Trophoblast cell (in vitro differentiated cells and primary cell): ENCODE data around the gene AP2A2.

ENCODE experiments used
- DNase-seq, 2 donors: peaks; one replicate each; pipeline ENCODE4 v3.0.0-alpha.2; 2016
- H2AFZ ChIP-seq: 2 replicates; pipeline ENCODE4 v1.6.1; 2013; ENCODE audit warnings: low read length, moderate library complexity, mild to moderate bottlenecking; ENCODE audit not compliant: insufficient read depth, poor library complexity
- H2AK5ac ChIP-seq: 2 replicates; pipeline ENCODE4 v1.6.1; 2013; ENCODE audit warnings: mild to moderate bottlenecking, low read length
- H2BK120ac ChIP-seq: 2 replicates; pipeline ENCODE4 v1.6.1; 2013; ENCODE audit warnings: low read length, mild to moderate bottlenecking, moderate library complexity; ENCODE audit not compliant: insufficient read depth, poor library complexity
- H2BK12ac ChIP-seq: 2 replicates; pipeline ENCODE4 v1.6.1; 2013; ENCODE audit warnings: mild to moderate bottlenecking, low read length, moderate library complexity
- H2BK5ac ChIP-seq: 2 replicates; pipeline ENCODE4 v1.6.1; 2013; ENCODE audit warnings: low read length, low read depth, moderate library complexity, mild to moderate bottlenecking; ENCODE audit not compliant: poor library complexity
- H3K14ac ChIP-seq: 2 replicates; pipeline ENCODE4 v1.6.1; 2013; ENCODE audit warnings: mild to moderate bottlenecking, low read length
- H3K18ac ChIP-seq: 2 replicates; pipeline ENCODE4 v1.6.1; 2013; ENCODE audit warnings: mild to moderate bottlenecking, low read length
- H3K23ac ChIP-seq: 2 replicates; pipeline ENCODE4 v1.6.1; 2013; ENCODE audit warnings: low read length
- H3K27ac ChIP-seq: 2 replicates; pipeline ENCODE4 v1.5.1; 2013; ENCODE audit warnings: low read depth, mild to moderate bottlenecking, inconsistent platforms, low read length, moderate library complexity
- H3K27me3 ChIP-seq: 2 replicates; pipeline ENCODE4 v1.6.1; 2013; ENCODE audit warnings: inconsistent platforms, mild to moderate bottlenecking, low read length, moderate library complexity; ENCODE audit not compliant: insufficient read depth
- H3K36me3 ChIP-seq, 2 experiments: 1 replicate in 1 of 2; 2 replicates in 1 of 2; pipeline ENCODE4 v1.6.1; 2013; ENCODE audit warnings: low read length in 2 of 2, mild to moderate bottlenecking in 2 of 2, moderate library complexity in 1 of 2; ENCODE audit not compliant: insufficient read depth in 2 of 2, control insufficient read depth in 1 of 2
- H3K4ac ChIP-seq: 2 replicates; pipeline ENCODE4 v1.6.1; 2013; ENCODE audit warnings: low read depth, mild to moderate bottlenecking, low read length, moderate library complexity
- H3K4me1 ChIP-seq, 2 experiments: 1 replicate in 1 of 2; 2 replicates in 1 of 2; pipeline ENCODE4 v1.6.1; 2013; ENCODE audit warnings: low read length in 2 of 2, mild to moderate bottlenecking in 2 of 2, moderate library complexity in 1 of 2; ENCODE audit not compliant: insufficient read depth in 2 of 2, control insufficient read depth in 1 of 2
- H3K4me2 ChIP-seq: 2 replicates; pipeline ENCODE4 v1.6.1; 2013; ENCODE audit warnings: inconsistent platforms, mild to moderate bottlenecking, low read length, moderate library complexity
- H3K4me3 ChIP-seq: 2 replicates; pipeline ENCODE4 v1.5.1; 2013; ENCODE audit warnings: mild to moderate bottlenecking, low read depth, low read length, inconsistent platforms
- H3K79me1 ChIP-seq: one replicate; pipeline ENCODE4 v1.6.1; 2013; ENCODE audit warnings: low read length
- H3K79me2 ChIP-seq: 2 replicates; pipeline ENCODE4 v1.6.1; 2013; ENCODE audit warnings: low read length, mild to moderate bottlenecking; ENCODE audit not compliant: control insufficient read depth, insufficient read depth, poor library complexity
- H3K9ac ChIP-seq: 2 replicates; pipeline ENCODE4 v1.6.1; 2013; ENCODE audit warnings: mild to moderate bottlenecking, low read length
- H3K9me3 ChIP-seq: 2 replicates; pipeline ENCODE4 v1.6.1; 2013; ENCODE audit warnings: low read depth, mild to moderate bottlenecking, control low read depth, inconsistent platforms, low read length; ENCODE audit not compliant: insufficient read depth
- H4K12ac ChIP-seq: 2 replicates; pipeline ENCODE4 v1.6.1; 2013; ENCODE audit warnings: low read depth, mild to moderate bottlenecking, low read length, moderate library complexity
- H4K8ac ChIP-seq: 2 replicates; pipeline ENCODE4 v1.6.1; 2013; ENCODE audit warnings: low read depth, mild to moderate bottlenecking, low read length, moderate library complexity
- H4K91ac ChIP-seq: one replicate; pipeline ENCODE4 v1.6.1; 2013; ENCODE audit warnings: low read depth, mild to moderate bottlenecking, low read length, moderate library complexity
- WGBS: extraction: QIAGEN DNeasy Blood & Tissue Kit; methylation state at CpG from one replicate; pipeline ENCODE4 v1.1.7; 2013; ENCODE audit warnings: missing lambda C conversion rate; ENCODE audit not compliant: insufficient read length, insufficient coverage; ENCODE audit errors: extremely low coverage; 5-methylcytosine and 5-hydroxymethylcytosine counted together

AP2A2 gene

DNA sequence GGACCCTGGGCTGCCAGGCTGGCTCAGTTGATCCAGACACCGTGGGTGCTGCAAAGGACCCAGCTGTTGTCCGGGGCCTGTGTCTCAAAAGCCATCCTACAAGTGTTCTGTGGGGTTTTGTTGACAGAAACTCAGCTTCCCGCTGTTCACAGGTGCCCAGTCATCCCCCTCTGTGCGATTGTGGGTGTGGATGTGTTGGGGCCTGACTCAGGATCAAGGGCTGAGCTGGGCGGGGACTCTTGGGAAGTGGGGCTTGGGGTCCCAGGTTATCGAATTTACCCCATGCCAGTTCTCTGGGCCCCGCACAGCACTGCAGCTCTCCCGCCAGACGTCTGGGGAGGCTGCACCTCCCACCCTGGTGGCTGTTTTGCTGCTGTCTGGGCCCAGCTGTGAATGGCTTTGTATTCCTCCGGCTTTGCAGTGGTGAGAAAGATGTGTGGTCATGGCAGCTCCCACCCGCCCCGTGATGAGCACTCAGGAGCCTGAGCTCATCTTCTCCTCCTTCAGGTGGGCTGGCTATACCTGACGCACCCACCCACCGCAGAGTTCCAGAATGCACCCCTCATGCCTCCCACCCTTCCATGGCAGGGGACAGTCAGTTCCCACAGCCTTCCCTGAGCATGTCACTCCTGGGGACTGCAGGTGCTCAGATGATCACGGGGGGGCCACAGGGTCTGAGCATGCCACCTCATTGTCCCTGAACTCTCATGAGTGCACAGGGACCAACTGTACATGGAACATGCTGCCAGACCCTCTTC is 3.6 kb upstream of the AP2A2 start:
- H3K9me3 ChIP-seq, result peaks cover 2% of the 10 kb centered on the region
- no peak overlapping the region for H3K9ac ChIP-seq
- no peak overlapping the region for H3K4ac ChIP-seq
- DNase-seq, result no peak
- H3K4me2 ChIP-seq, result no peak overlapping the region
- H3K79me1 ChIP-seq, result peaks cover 9% of the 10 kb centered on the region
- no peak overlapping the region for H4K8ac ChIP-seq
- peaks cover under 1 to 2% of the 10 kb centered on the region in 2 experiments for H3K36me3 ChIP-seq
- no peak overlapping the region for H3K4me3 ChIP-seq
- H4K91ac ChIP-seq, result no peak overlapping the region
- H2BK5ac ChIP-seq, result no peak overlapping the region
- no peak overlapping the region for H3K14ac ChIP-seq
- H2AFZ ChIP-seq, result no peak overlapping the region
- no peak overlapping the region for H4K12ac ChIP-seq
- no peak overlapping the region for H3K23ac ChIP-seq
- H3K27me3 ChIP-seq, result no peaks in the 10 kb centered on the region
- WGBS, result no CpG with 5 or more reads among the region's 15 CpGs
- no peak overlapping the region for H2AK5ac ChIP-seq
- no peak overlapping the region for H3K27ac ChIP-seq
- no peak overlapping the region for H2BK120ac ChIP-seq
- peaks cover 3 to 6% of the 10 kb centered on the region in 2 experiments for H3K4me1 ChIP-seq
- no peak overlapping the region for H3K18ac ChIP-seq
- no peak overlapping the region for H2BK12ac ChIP-seq
- H3K79me2 ChIP-seq, result peaks cover 6% of the 10 kb centered on the region

DNA sequence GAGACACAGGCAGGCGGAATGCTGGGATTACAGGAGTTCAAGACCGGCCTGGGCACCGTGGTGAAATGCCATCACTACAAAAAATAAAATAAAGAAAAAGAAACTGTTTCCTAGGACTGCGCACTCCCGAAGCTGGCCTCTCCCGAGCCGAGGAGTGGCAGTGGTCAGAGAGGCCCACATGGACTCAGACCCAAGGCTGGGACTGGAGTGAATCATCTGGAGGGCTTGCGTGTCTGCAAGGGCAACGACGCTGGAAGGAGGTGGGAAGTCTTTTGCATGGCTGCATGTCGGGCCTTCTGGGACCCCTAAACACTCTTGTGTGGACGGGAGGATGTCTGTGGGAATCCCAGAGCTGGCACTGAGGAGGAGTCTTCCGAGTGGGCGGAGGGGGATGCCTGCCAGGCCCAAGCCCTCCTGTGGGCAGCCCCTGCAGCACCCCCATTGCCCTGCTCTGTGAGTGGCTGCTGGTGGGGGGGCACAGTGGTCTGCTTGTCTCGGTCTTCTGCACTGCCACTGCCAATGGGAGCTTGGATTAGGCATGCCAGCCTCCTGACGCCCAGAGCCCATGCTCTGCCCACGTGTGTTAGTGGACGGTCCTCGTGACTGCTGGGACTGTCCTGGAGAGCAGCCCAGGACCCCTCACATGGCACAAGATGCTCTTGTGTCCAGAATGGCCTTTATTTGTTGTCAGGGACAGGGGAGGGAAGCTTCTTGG is 1.8 kb upstream of the AP2A2 start:
- H3K18ac ChIP-seq, result no peak overlapping the region
- peaks cover 10% of the 10 kb centered on the region for H3K79me2 ChIP-seq
- H3K9me3 ChIP-seq, result peaks cover 2% of the 10 kb centered on the region
- no peak overlapping the region for H3K23ac ChIP-seq
- peaks cover 9% of the 10 kb centered on the region for H3K79me1 ChIP-seq
- DNase-seq, result no peak
- no peak overlapping the region for H2BK12ac ChIP-seq
- H4K12ac ChIP-seq, result no peak overlapping the region
- H3K9ac ChIP-seq, result no peak overlapping the region
- H2AK5ac ChIP-seq, result no peak overlapping the region
- peaks cover 3 to 10% of the 10 kb centered on the region in 2 experiments for H3K4me1 ChIP-seq
- no peak overlapping the region for H4K91ac ChIP-seq
- no peak overlapping the region for H3K4me3 ChIP-seq
- no peak overlapping the region for H2BK120ac ChIP-seq
- H4K8ac ChIP-seq, result no peak overlapping the region
- no CpG with 5 or more reads among the region's 19 CpGs for WGBS
- no peak overlapping the region for H3K4ac ChIP-seq
- no peak overlapping the region for H3K27ac ChIP-seq
- H3K14ac ChIP-seq, result no peak overlapping the region
- H3K36me3 ChIP-seq, result peaks cover 7 to 8% of the 10 kb centered on the region in 2 experiments
- H3K4me2 ChIP-seq, result no peak overlapping the region
- no peak overlapping the region for H2BK5ac ChIP-seq
- no peaks in the 10 kb centered on the region for H3K27me3 ChIP-seq
- no peak overlapping the region for H2AFZ ChIP-seq

- Histone ChIP-seq H3K36me3 (peaks cover 10 to 13% of the 10 kb centered on the region in 2 experiments), H3K4me3 (no peak overlapping the region), H4K8ac (no peak overlapping the region), H3K4me1 (peaks cover 3 to 15% of the 10 kb centered on the region in 2 experiments), H3K79me1 (peaks cover 9% of the 10 kb centered on the region), H3K23ac (no peak overlapping the region), H3K18ac (no peak overlapping the region), H3K9me3 (no peaks in the 10 kb centered on the region), H3K9ac (no peak overlapping the region), H3K27me3 (no peaks in the 10 kb centered on the region), H4K12ac (no peak overlapping the region), H2BK12ac (no peak overlapping the region), H2AFZ (no peak overlapping the region), H3K4ac (no peak overlapping the region), H3K14ac (no peak overlapping the region), H2BK5ac (no peak overlapping the region), H3K4me2 (no peak overlapping the region), H3K79me2 (peaks cover 15% of the 10 kb centered on the region), H3K27ac (no peak overlapping the region), H2BK120ac (no peak overlapping the region), H4K91ac (peak overlapping the region; percentile 85), H2AK5ac (peak overlapping the region; percentile 4)
- DNase-seq, result no peak
- no CpG with 5 or more reads among the region's 18 CpGs for WGBS
Observed at GRCh38 chr11:924406-925157, 1.1 kb upstream of the AP2A2 start.

GRCh38 chr11:925158-925495 is 543 bp upstream of the AP2A2 start:
- H4K12ac ChIP-seq, result peak overlapping the region; percentile 84
- no peak for DNase-seq

More at GRCh38 chr11:925158-925495, 543 bp upstream of the AP2A2 start:
- Histone ChIP-seq H3K9me3 (no peaks in the 10 kb centered on the region), H2BK12ac (no peak overlapping the region), H2BK5ac (no peak overlapping the region), H4K91ac (peak overlapping the region; percentile 85), H3K4me3 (peak overlapping the region; percentile 32), H3K9ac (no peak overlapping the region), H3K36me3 (peaks cover 10 to 14% of the 10 kb centered on the region in 2 experiments), H2BK120ac (peak overlapping the region; percentile 25), H3K79me1 (peaks cover 9% of the 10 kb centered on the region), H4K8ac (peak overlapping the region; percentile 88), H3K4me1 (peaks cover 3 to 15% of the 10 kb centered on the region in 2 experiments), H3K27me3 (no peaks in the 10 kb centered on the region), H3K18ac (peak overlapping the region; percentile 70), H2AK5ac (peak overlapping the region; percentile 49), H3K27ac (no peak overlapping the region), H3K14ac (peak overlapping the region; percentile 53), H3K4ac (no peak overlapping the region), H2AFZ (peak overlapping the region; percentile 60), H3K79me2 (peaks cover 17% of the 10 kb centered on the region), H3K4me2 (peak overlapping the region; percentile 38), H3K23ac (no peak overlapping the region)
- no CpG with 5 or more reads among the region's 28 CpGs for WGBS
